A673 (cell line): Measurements from ENCODE around the gene NDFIP2. TPM values are rescaled to one million over a fixed set of nuclear protein-coding genes. Genes with fewer than 3 reads are reported as not detected.

ENCODE experiments used
- BruUV-seq: library from RNA; stranded (reverse); fragments of 400-500 nt; replicated peaks from 2 replicates; lab custom pipeline; 2021; lab: Mats Ljungman, UMichigan
- CTCF ChIA-PET: fragments of 300-600 bp; sonication (Branson Sonifier 250); formaldehyde crosslinking; loops from one replicate; lab custom pipeline; 2022; ENCODE audit warnings: antibody characterized with exemption; lab: Charles Lee
- POLR2A ChIA-PET: fragments of 300-600 bp; sonication (Branson Sonifier 250); formaldehyde crosslinking; loops from one replicate; lab custom pipeline; 2022; ENCODE audit warnings: antibody characterized with exemption; ENCODE audit not compliant: low non-redundant PET; lab: Charles Lee
- DNase-seq: peaks from one replicate; pipeline ENCODE4 v3.0.0-alpha.2; 2015; ENCODE audit warnings: low spot score
- H3K27ac ChIP-seq: fragments of 200-600 bp; sonication (generic); 2 replicates; pipeline ENCODE4 v1.5.1; 2016; ENCODE audit warnings: mixed run types, low read depth, mild to moderate bottlenecking, mixed read lengths, antibody characterized with exemption, low read length; ENCODE audit not compliant: poor library complexity, severe bottlenecking
- H3K27me3 ChIP-seq: fragments of 200-600 bp; sonication (generic); replicated peaks from 2 replicates; pipeline ENCODE4 v1.6.1; 2017; ENCODE audit warnings: mixed run types, low read depth, mild to moderate bottlenecking, mixed read lengths, antibody characterized with exemption, low read length; ENCODE audit not compliant: insufficient read depth, poor library complexity
- H3K36me3 ChIP-seq: fragments of 200-600 bp; sonication (generic); 2 replicates; pipeline ENCODE4 v1.6.1; 2016; ENCODE audit warnings: mixed run types, mild to moderate bottlenecking, mixed read lengths, antibody characterized with exemption, low read length; ENCODE audit not compliant: insufficient read depth, poor library complexity, severe bottlenecking
- H3K4me1 ChIP-seq: fragments of 200-600 bp; sonication (generic); 2 replicates; pipeline ENCODE4 v1.6.1; 2017; ENCODE audit warnings: mixed run types, mild to moderate bottlenecking, mixed read lengths, antibody characterized with exemption, low read length; ENCODE audit not compliant: insufficient read depth, poor library complexity, severe bottlenecking
- H3K4me3 ChIP-seq: fragments of 200-600 bp; sonication (generic); 2 replicates; pipeline ENCODE4 v1.5.1; 2016; ENCODE audit warnings: low read depth, mixed run types, mild to moderate bottlenecking, mixed read lengths, low read length; ENCODE audit not compliant: poor library complexity, severe bottlenecking
- H3K9me3 ChIP-seq: fragments of 200-600 bp; sonication (generic); 2 replicates; pipeline ENCODE4 v1.6.1; 2016; ENCODE audit warnings: mixed run types, low read depth, mild to moderate bottlenecking, mixed read lengths, antibody characterized with exemption, low read length; ENCODE audit not compliant: poor library complexity, severe bottlenecking
- CTCF ChIP-seq: fragments of 300-800, 200-600 bp; sonication (generic); conservative IDR thresholded peaks from 2 replicates; pipeline ENCODE4 v1.5.1; 2017; ENCODE audit warnings: low read depth, mild to moderate bottlenecking, antibody characterized with exemption, low read length, moderate library complexity, mixed read lengths
- EZH2 ChIP-seq: fragments of 200-600 bp; sonication (generic); IDR thresholded peaks from 2 replicates; pipeline ENCODE4 v1.6.1; 2017; ENCODE audit warnings: borderline replicate concordance, low read depth, mild to moderate bottlenecking, mixed read lengths, antibody characterized with exemption, low read length; ENCODE audit not compliant: poor library complexity, severe bottlenecking
- intact Hi-C: fragments of 100-400 bp; cut with micrococcal nuclease; formaldehyde crosslinking; loops from one replicate; pipeline ENCODE4 v1.10.0; 2022; ENCODE audit not compliant: unreplicated experiment
- total RNA-seq: library from RNA; stranded (reverse); gene quantifications from 2 replicates; pipeline ENCODE4 v1.2.3, GENCODE V29; 2021

The NDFIP2 gene
- total RNA-seq, 1 experiment from 2014 or later, result 34.0 TPM

GRCh38 chr13:79590394-79590676 is 109.4 kb downstream of the NDFIP2 start:
- no TSS peak for BruUV-seq
- Histone ChIP-seq H3K27me3 (no peaks in the 10 kb centered on the region), H3K4me1 (no peaks in the 10 kb centered on the region), H3K27ac (no peak overlapping the region), H3K4me3 (no peak overlapping the region), H3K9me3 (no peaks in the 10 kb centered on the region), H3K36me3 (no peaks in the 10 kb centered on the region)
- DNase-seq, result no peak
- TF ChIP-seq EZH2 (no peak), CTCF (no peak)
- ChIA-PET POLR2A (no interaction called here), CTCF (no interaction called here)
- intact Hi-C loops, result no loop called here

- no peak for DNase-seq
- POLR2A ChIA-PET, result no interaction called here
- Histone ChIP-seq H3K9me3 (no peaks in the 10 kb centered on the region), H3K4me3 (no peak overlapping the region), H3K4me1 (no peaks in the 10 kb centered on the region), H3K27me3 (no peaks in the 10 kb centered on the region), H3K27ac (no peak overlapping the region), H3K36me3 (no peaks in the 10 kb centered on the region)
- TF ChIP-seq EZH2 (no peak), CTCF (no peak)
- no TSS peak for BruUV-seq
- CTCF ChIA-PET, result no interaction called here
- intact Hi-C loops, result no loop called here
Observed at GRCh38 chr13:79591493-79591892, 110.5 kb downstream of the NDFIP2 start.

- no peaks in the 10 kb centered on the region for H3K27me3 ChIP-seq
- no peak for DNase-seq
- H3K27ac ChIP-seq, result no peak overlapping the region
- H3K36me3 ChIP-seq, result no peaks in the 10 kb centered on the region
- no peak for TF ChIP-seq CTCF
- no peak for TF ChIP-seq EZH2
- no peak overlapping the region for H3K4me3 ChIP-seq
- POLR2A ChIA-PET, result no interaction called here
- CTCF ChIA-PET, result no interaction called here
- H3K4me1 ChIP-seq, result no peaks in the 10 kb centered on the region
- H3K9me3 ChIP-seq, result no peaks in the 10 kb centered on the region
- intact Hi-C loops, result no loop called here
- no TSS peak for BruUV-seq
Observed at GRCh38 chr13:79593121-79593520, 112.2 kb downstream of the NDFIP2 start.
